Omental fat pad (tissue), 4 donors: Measurements from ENCODE around the gene DPP6. TPM values are rescaled to one million over a fixed set of nuclear protein-coding genes. Genes with fewer than 3 reads are reported as not detected.

Source experiments
- ATAC-seq: fragments of 150-250 bp; one replicate; pipeline ENCODE4 v1.9.1; 2016; ENCODE audit warnings: mild to moderate bottlenecking, moderate library complexity; ENCODE audit not compliant: low FRiP score
- DNase-seq: peaks from one replicate; pipeline ENCODE4 v3.0.0-alpha.2; 2019; ENCODE audit warnings: low spot score
- CTCF ChIP-seq, 3 donors: fragments of 450-650 bp; IDR thresholded peaks; one replicate each; pipeline ENCODE4 v1.5.1; 2016 to 2017; ENCODE audit warnings: antibody characterized with exemption in 3 of 3, mild to moderate bottlenecking in 3 of 3, moderate library complexity in 2 of 3
- total RNA-seq, 4 donors: library from RNA; depleted of rRNA; stranded (reverse); fragments of >200 nt; gene quantifications; one replicate each; pipeline ENCODE4 v1.1.0, GENCODE V29; 2016

The DPP6 gene
- total RNA-seq, 4 donors from 2014 or later, result 0.13 to 1.8 (median 1.3) TPM

- DNase-seq (no peak), ATAC-seq (no peak)
Measured at GRCh38 chr7:154497751-154498150, 445.6 kb downstream of the DPP6 start.

GRCh38 chr7:154503962-154504550 is 451.9 kb downstream of the DPP6 start:
- no peak for ATAC-seq
- no peak for DNase-seq
- no peak for TF ChIP-seq CTCF (IDR thresholded peaks at IDR 0.05)

More at GRCh38 chr7:154497751-154498150, 445.6 kb downstream of the DPP6 start:
- TF ChIP-seq CTCF (IDR thresholded peaks at IDR 0.05), result no peak

- DNase-seq, result no peak
- no peak for TF ChIP-seq CTCF (IDR thresholded peaks at IDR 0.05)
Measured at GRCh38 chr7:154504918-154505317, 452.7 kb downstream of the DPP6 start.

GRCh38 chr7:154505362-154505761 is 453.2 kb downstream of the DPP6 start:
- TF ChIP-seq CTCF (IDR thresholded peaks at IDR 0.05), result no peak
- DNase-seq, result no peak
- ATAC-seq, result no peak

More at GRCh38 chr7:154504918-154505317, 452.7 kb downstream of the DPP6 start:
- no peak for ATAC-seq

GRCh38 chr7:154509192-154509591 is 457.0 kb downstream of the DPP6 start:
- TF ChIP-seq CTCF (IDR thresholded peaks at IDR 0.05), result no peak
- ATAC-seq (no peak), DNase-seq (no peak)

- ATAC-seq (no peak), DNase-seq (no peak)
- TF ChIP-seq CTCF (IDR thresholded peaks at IDR 0.05), result no peak
Measured at GRCh38 chr7:154512121-154512833, 460.1 kb downstream of the DPP6 start.

GRCh38 chr7:154517768-154518167 is 465.6 kb downstream of the DPP6 start:
- no peak for ATAC-seq
- no peak for TF ChIP-seq CTCF (IDR thresholded peaks at IDR 0.05)

More at GRCh38 chr7:154517768-154518167, 465.6 kb downstream of the DPP6 start:
- DNase-seq, result no peak
